ENCODE data around the gene ZNF860. TPM values are rescaled to one million over a fixed set of nuclear protein-coding genes. Genes with fewer than 3 reads are reported as not detected.

The ZNF860 gene
- total and polyA plus RNA-seq, 2 of the 4 experiments (the other 2 are of a cell fraction) = 0.18 to 0.26 TPM

DNA sequence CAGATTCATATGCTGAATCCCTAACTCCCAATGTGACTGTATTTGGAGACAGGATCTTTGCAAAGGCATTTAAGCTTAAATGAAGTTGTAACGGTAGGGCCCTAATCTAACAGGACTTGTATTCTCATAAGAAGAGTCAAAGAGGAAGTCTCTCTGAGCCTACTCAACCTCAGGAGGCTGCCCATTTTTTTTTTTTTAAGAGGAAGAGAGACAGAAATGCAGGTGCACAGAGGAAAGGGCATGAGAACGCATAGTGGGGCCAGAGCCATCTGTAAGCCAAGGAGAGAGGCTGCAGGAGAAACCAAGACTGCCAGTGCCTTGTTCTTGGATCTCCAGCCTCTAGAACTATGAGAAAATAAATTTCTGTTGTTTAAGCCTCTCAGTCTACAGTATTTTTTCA, 28.4 kb downstream of the ZNF860 start:
- CTCF ChIA-PET = no interaction called here
- Histone ChIP-seq H3K4me3 (ENCODE audit: insufficient read depth, low read depth, low read length) (no peak overlapping the region), H3K27me3 (ENCODE audit: control insufficient read depth, insufficient read depth, low read length) (no peaks in the 10 kb centered on the region; the same call in 1 of the 2 replicates), H3K4me2 (ENCODE audit: low read depth, low read length) (no peak overlapping the region), H3K4me1 (ENCODE audit: control insufficient read depth, insufficient read depth, low read length) (no peaks in the 10 kb centered on the region), H2BK120ac (ENCODE audit: low read depth, low read length) (no peak overlapping the region), H2AFZ (replicated peaks; ENCODE audit: low read length, poor library complexity) (no peak overlapping the region), H3K9me1 (ENCODE audit: insufficient read depth, low read length) (no peaks in the 10 kb centered on the region), H4K5ac (ENCODE audit: low read depth, low read length) (no peak overlapping the region), H3K9me3 (ENCODE audit: control insufficient read depth, insufficient read depth, low read length) (no peaks in the 10 kb centered on the region), H3K9ac (ENCODE audit: low read depth, low read length) (no peak overlapping the region), H2BK5ac (ENCODE audit: low read depth, low read length, poor library complexity, severe bottlenecking) (no peak overlapping the region), H3K27ac (ENCODE audit: insufficient read depth, low read length) (no peak overlapping the region), H4K20me1 (ENCODE audit: insufficient read depth, low read length) (no peaks in the 10 kb centered on the region), H3K14ac (replicated peaks; ENCODE audit: low read depth, low read length) (no peak overlapping the region), H3K79me1 (ENCODE audit: low read depth in 1 of 2, low read length in 2 of 2) (no peaks in the 10 kb centered on the region), H2AK9ac (replicated peaks; ENCODE audit: low read depth, low read length, poor library complexity) (no peak overlapping the region), H3K4ac (ENCODE audit: low read depth, low read length) (no peak overlapping the region), H3K56ac (ENCODE audit: extremely low read depth, insufficient read depth, low read length) (no peak overlapping the region), H4K8ac (ENCODE audit: low read depth in 2 of 2, low read length in 2 of 2) (no peak overlapping the region), H3K36me3 (ENCODE audit: control insufficient read depth, insufficient read depth, low read length) (no peaks in the 10 kb centered on the region), H3K18ac (ENCODE audit: low read depth, low read length) (no peak overlapping the region), H4K91ac (ENCODE audit: insufficient read depth, low read depth, low read length) (no peak overlapping the region), H2AK5ac (ENCODE audit: low read depth, low read length) (no peak overlapping the region), H2BK20ac (ENCODE audit: low read depth, low read length) (no peak overlapping the region), H2BK15ac (ENCODE audit: low read depth, low read length) (no peak overlapping the region), H3K23ac (ENCODE audit: low read depth, low read length) (no peak overlapping the region)
- in situ Hi-C loops (cut with MboI; ENCODE audit: low sequenced_read_pairs) (no loop called here), intact Hi-C loops (cut with micrococcal nuclease) (no loop called here), dilution Hi-C loops (cut with HindIII; ENCODE audit: low sequenced_read_pairs, unreplicated experiment) (no loop called here)
- TF ChIP-seq POLR2A (IDR thresholded peaks at IDR 0.05; ENCODE audit: low read depth, low read length) (no peak), MAFK (IDR thresholded peaks at IDR 0.05; ENCODE audit: low read depth, low read length) (no peak), CHD1 (IDR thresholded peaks at IDR 0.05; ENCODE audit: low read depth, low read length) (no peak), RFX5 (IDR thresholded peaks at IDR 0.05; ENCODE audit: low read depth, low read length) (no peak), RCOR1 (IDR thresholded peaks at IDR 0.05; ENCODE audit: insufficient replicate concordance, low read length) (no peak), MAZ (IDR thresholded peaks at IDR 0.05; ENCODE audit: borderline replicate concordance, low read depth, low read length) (no peak), MXI1 (IDR thresholded peaks at IDR 0.05; ENCODE audit: borderline replicate concordance, low read depth, low read length) (no peak), SMC3 (IDR thresholded peaks at IDR 0.05; ENCODE audit: low read depth, low read length) (no peak), FOS (IDR thresholded peaks at IDR 0.05; ENCODE audit: low read depth, low read length) (no peak)
- TF ChIP-seq, protein P1, sequence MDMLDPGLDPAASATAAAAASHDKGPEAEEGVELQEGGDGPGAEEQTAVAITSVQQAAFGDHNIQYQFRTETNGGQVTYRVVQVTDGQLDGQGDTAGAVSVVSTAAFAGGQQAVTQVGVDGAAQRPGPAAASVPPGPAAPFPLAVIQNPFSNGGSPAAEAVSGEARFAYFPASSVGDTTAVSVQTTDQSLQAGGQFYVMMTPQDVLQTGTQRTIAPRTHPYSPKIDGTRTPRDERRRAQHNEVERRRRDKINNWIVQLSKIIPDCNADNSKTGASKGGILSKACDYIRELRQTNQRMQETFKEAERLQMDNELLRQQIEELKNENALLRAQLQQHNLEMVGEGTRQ (IDR thresholded peaks at IDR 0.05; ENCODE audit: low read depth, low read length) = no peak
- TF ChIP-seq, protein P2, sequence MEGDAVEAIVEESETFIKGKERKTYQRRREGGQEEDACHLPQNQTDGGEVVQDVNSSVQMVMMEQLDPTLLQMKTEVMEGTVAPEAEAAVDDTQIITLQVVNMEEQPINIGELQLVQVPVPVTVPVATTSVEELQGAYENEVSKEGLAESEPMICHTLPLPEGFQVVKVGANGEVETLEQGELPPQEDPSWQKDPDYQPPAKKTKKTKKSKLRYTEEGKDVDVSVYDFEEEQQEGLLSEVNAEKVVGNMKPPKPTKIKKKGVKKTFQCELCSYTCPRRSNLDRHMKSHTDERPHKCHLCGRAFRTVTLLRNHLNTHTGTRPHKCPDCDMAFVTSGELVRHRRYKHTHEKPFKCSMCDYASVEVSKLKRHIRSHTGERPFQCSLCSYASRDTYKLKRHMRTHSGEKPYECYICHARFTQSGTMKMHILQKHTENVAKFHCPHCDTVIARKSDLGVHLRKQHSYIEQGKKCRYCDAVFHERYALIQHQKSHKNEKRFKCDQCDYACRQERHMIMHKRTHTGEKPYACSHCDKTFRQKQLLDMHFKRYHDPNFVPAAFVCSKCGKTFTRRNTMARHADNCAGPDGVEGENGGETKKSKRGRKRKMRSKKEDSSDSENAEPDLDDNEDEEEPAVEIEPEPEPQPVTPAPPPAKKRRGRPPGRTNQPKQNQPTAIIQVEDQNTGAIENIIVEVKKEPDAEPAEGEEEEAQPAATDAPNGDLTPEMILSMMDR (conservative IDR thresholded peaks at IDR 0.05; ENCODE audit: low read depth, low read length) = no peak
- WGBS, 2 experiments (ENCODE audit: extremely low coverage in 2 of 2, insufficient read length in 1 of 2) = no CpG with 5 or more reads among the region's 2 CpGs
- ATAC-seq (ENCODE audit: low read depth) (no peak), DNase-seq (no peak)
- BruUV-seq (replicated peaks) = no TSS peak
- POLR2A ChIA-PET (ENCODE audit: unreplicated experiment) = no interaction called here

Data from IMR-90 (cell line).